Right atrium auricular region (tissue), 2 donors: ENCODE data around the gene ATP11A. TPM values are rescaled to one million over a fixed set of nuclear protein-coding genes. Genes with fewer than 3 reads are reported as not detected.
A peak's percentile ranks its signal among the peaks of the same experiment; 100 is the strongest.

ENCODE experiments used
- DNase-seq: peaks from one replicate; pipeline ENCODE4 v3.0.0-alpha.2; 2019; ENCODE audit warnings: low spot score
- H3K27ac ChIP-seq, 2 donors: fragments of 200-600 bp; sonication (generic); 1 replicate in 1 of 2; 2 replicates in 1 of 2; pipeline ENCODE4 v1.5.1; 2016 to 2019
- H3K27me3 ChIP-seq, 2 donors: fragments of 200-600 bp; sonication (generic); one replicate each; pipeline versions ENCODE4 v1.5.1 to v1.6.0; 2017 to 2019
- H3K36me3 ChIP-seq: fragments of 200-600 bp; sonication (generic); one replicate; pipeline ENCODE4 v1.5.1; 2016
- H3K4me1 ChIP-seq, 2 donors: fragments of 200-600 bp; sonication (generic); one replicate each; pipeline versions ENCODE4 v1.5.1 to v1.6.0; 2017 to 2019
- H3K4me3 ChIP-seq, 2 donors: fragments of 200-600 bp; sonication (generic); 1 replicate in 1 of 2; 2 replicates in 1 of 2; pipeline ENCODE4 v1.5.1; 2017 to 2019; ENCODE audit warnings: mild to moderate bottlenecking in 1 of 2, moderate library complexity in 1 of 2
- H3K9me3 ChIP-seq, 2 donors: fragments of 200-600 bp; sonication (generic); one replicate each; pipeline ENCODE4 v1.5.1; 2019
- total RNA-seq, 2 donors: library from RNA; depleted of rRNA; stranded (reverse); fragments of >200 nt; gene quantifications; one replicate each; pipeline ENCODE4 v1.1.0, GENCODE V29; 2016
- TF ChIP-seq, protein P1 (sequence below), 2 donors: fragments of 200-600 bp; sonication (generic); IDR thresholded peaks; one replicate each; pipeline ENCODE4 v1.5.1; 2019; ENCODE audit warnings: antibody characterized with exemption in 2 of 2

The ATP11A gene
- total RNA-seq, 2 donors from 2014 or later, result 31.8 to 48.6 TPM

DNA sequence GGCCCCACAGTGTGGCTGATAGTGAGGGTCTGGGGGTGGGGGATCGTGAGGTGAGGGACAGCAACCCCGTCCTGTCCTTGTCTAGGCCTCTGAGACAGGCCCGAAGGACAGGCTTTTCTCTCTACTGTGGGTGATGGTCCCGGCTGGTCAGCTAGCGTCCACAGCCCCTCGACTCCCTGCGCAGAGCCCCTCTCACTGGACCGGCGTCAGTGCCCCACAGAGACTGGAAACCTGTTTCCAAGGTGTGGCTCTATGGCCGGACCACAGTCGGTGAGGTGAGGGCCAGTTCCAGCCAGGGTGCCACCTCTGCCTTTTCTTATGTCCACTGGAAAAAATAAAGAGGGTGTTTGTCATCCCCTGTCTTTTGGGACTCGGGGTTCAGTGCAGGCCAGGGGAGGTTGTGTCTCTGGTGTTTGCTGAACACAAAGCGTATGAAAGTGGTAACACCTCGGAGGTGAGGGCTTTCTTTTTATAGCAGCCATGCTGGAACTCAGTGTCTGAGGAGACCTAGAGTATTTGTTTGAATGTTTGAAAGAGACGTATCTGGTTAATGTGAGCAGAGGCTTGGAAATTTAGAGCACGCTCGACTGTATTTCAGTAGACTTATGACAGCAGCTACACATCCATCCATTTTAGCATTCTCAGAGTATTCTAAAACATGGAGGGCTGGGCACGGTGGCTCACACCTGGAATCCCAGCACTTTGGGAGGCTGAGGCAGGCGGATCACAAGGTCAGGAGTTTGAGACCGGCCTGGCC is 22.8 kb downstream of the ATP11A start:
- TF ChIP-seq, protein P1, sequence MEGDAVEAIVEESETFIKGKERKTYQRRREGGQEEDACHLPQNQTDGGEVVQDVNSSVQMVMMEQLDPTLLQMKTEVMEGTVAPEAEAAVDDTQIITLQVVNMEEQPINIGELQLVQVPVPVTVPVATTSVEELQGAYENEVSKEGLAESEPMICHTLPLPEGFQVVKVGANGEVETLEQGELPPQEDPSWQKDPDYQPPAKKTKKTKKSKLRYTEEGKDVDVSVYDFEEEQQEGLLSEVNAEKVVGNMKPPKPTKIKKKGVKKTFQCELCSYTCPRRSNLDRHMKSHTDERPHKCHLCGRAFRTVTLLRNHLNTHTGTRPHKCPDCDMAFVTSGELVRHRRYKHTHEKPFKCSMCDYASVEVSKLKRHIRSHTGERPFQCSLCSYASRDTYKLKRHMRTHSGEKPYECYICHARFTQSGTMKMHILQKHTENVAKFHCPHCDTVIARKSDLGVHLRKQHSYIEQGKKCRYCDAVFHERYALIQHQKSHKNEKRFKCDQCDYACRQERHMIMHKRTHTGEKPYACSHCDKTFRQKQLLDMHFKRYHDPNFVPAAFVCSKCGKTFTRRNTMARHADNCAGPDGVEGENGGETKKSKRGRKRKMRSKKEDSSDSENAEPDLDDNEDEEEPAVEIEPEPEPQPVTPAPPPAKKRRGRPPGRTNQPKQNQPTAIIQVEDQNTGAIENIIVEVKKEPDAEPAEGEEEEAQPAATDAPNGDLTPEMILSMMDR (IDR thresholded peaks at IDR 0.05), result no peak
- H3K9me3 ChIP-seq, result no peaks in the 10 kb centered on the region
- H3K4me3 ChIP-seq, result no peak overlapping the region
- H3K36me3 ChIP-seq, result no peaks in the 10 kb centered on the region
- H3K4me1 ChIP-seq, result peaks cover 0 to 45% of the 10 kb centered on the region in 2 donors
- no peaks in the 10 kb centered on the region for H3K27me3 ChIP-seq
- no peak for DNase-seq
- peak overlapping the region; percentile 89 to 93 for H3K27ac ChIP-seq

DNA sequence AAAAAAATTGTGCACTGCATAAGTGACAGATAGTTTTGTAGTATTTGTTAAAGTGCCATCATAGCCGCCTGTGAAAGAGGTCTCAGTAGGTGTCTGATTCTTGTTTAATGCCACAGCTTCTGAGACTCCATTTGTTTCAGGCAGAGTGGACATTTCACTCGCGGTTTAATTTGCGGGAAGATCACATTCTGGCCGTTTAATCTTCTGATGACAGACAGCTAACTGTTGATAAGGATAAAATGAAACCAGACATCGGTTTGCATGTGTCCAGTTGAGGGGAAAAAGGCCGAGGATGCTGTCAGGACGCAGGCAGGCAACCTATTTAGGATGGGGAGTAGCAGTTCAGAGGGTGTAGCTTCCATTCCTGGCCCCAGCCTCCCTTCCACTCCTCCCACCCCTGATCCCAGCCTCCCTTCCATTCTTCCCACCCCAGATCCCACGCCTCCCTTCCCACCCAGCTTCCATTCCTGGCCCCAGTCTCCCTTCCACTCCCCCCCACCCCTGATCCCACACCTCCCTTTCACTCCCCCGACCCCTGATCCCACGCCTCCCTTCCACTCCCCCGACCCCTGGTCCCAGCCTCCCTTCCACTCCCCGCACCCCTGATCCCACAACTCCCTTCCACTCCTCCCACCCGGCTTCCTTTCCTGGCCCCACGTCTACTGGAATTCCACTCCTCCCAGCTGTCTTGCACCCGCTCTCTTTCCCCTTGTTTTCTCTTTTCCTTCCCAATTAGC is 23.8 kb downstream of the ATP11A start:
- TF ChIP-seq, protein P1 (IDR thresholded peaks at IDR 0.05), result no peak
- H3K27ac ChIP-seq, result peak overlapping the region; percentile 89 to 93
- H3K4me1 ChIP-seq, result peaks cover 0 to 45% of the 10 kb centered on the region in 2 donors
- no peaks in the 10 kb centered on the region for H3K36me3 ChIP-seq
- H3K27me3 ChIP-seq, result no peaks in the 10 kb centered on the region
- H3K4me3 ChIP-seq, result no peak overlapping the region
- no peak for DNase-seq
- no peaks in the 10 kb centered on the region for H3K9me3 ChIP-seq

GRCh38 chr13:112714376-112715174 is 24.7 kb downstream of the ATP11A start:
- peak overlapping the region; percentile 89 to 93 for H3K27ac ChIP-seq
- H3K36me3 ChIP-seq, result no peaks in the 10 kb centered on the region
- no peaks in the 10 kb centered on the region for H3K27me3 ChIP-seq
- no peak for DNase-seq
- H3K9me3 ChIP-seq, result no peaks in the 10 kb centered on the region
- no peak overlapping the region for H3K4me3 ChIP-seq
- peaks cover 0 to 44% of the 10 kb centered on the region in 2 donors for H3K4me1 ChIP-seq
- TF ChIP-seq, protein P1 (IDR thresholded peaks at IDR 0.05), result no peak

GRCh38 chr13:112715210-112715609 is 25.4 kb downstream of the ATP11A start:
- no peaks in the 10 kb centered on the region for H3K9me3 ChIP-seq
- no peaks in the 10 kb centered on the region for H3K27me3 ChIP-seq
- peak overlapping the region in 1 of 2 donors; percentile 93 for H3K27ac ChIP-seq
- no peak for DNase-seq
- peaks cover 0 to 38% of the 10 kb centered on the region in 2 donors for H3K4me1 ChIP-seq
- TF ChIP-seq, protein P1 (IDR thresholded peaks at IDR 0.05), result no peak
- H3K4me3 ChIP-seq, result no peak overlapping the region
- H3K36me3 ChIP-seq, result no peaks in the 10 kb centered on the region

GRCh38 chr13:112715715-112716460 is 26.1 kb downstream of the ATP11A start:
- DNase-seq, result no peak
- H3K4me3 ChIP-seq, result no peak overlapping the region
- TF ChIP-seq, protein P1 (IDR thresholded peaks at IDR 0.05), result no peak
- H3K27me3 ChIP-seq, result no peaks in the 10 kb centered on the region
- no peaks in the 10 kb centered on the region for H3K9me3 ChIP-seq
- peak overlapping the region; percentile 48 to 54 for H3K27ac ChIP-seq
- peaks cover 0 to 33% of the 10 kb centered on the region in 2 donors for H3K4me1 ChIP-seq
- H3K36me3 ChIP-seq, result no peaks in the 10 kb centered on the region
